Upper lobe of right lung (tissue), 1 donor: Measurements from ENCODE around the gene C17orf67. TPM values are rescaled to one million over a fixed set of nuclear protein-coding genes. Genes with fewer than 3 reads are reported as not detected.

Experiments
- ATAC-seq: fragments of 200-7000 bp; cut with Tn5 transposase; one replicate; pipeline ENCODE4 v1.9.1; 2020; ENCODE audit warnings: mild to moderate bottlenecking, moderate library complexity
- DNase-seq: peaks from one replicate; pipeline ENCODE4 v3.0.0-alpha.2; 2020
- H3K27ac ChIP-seq: fragments of 200-600 bp; one replicate; pipeline ENCODE4 v1.8.0; 2022
- H3K27me3 ChIP-seq: fragments of 200-600 bp; one replicate; pipeline ENCODE4 v1.8.0; 2022; ENCODE audit warnings: mild to moderate bottlenecking
- H3K36me3 ChIP-seq: fragments of 200-600 bp; one replicate; pipeline ENCODE4 v1.8.0; 2022
- H3K4me1 ChIP-seq: fragments of 200-600 bp; one replicate; pipeline ENCODE4 v1.8.0; 2022
- H3K4me3 ChIP-seq: fragments of 200-600 bp; one replicate; pipeline ENCODE4 v1.8.0; 2022; ENCODE audit warnings: mild to moderate bottlenecking
- H3K9me3 ChIP-seq: fragments of 200-600 bp; one replicate; pipeline ENCODE4 v1.8.0; 2022
- CTCF ChIP-seq: fragments of 200-600 bp; IDR thresholded peaks from one replicate; pipeline ENCODE4 v1.8.0; 2022; ENCODE audit warnings: antibody characterized with exemption
- intact Hi-C: fragments of 100-400 bp; cut with DNase I; formaldehyde crosslinking; loops from one replicate; pipeline ENCODE4 v1.11.0; 2022
- total RNA-seq: library from RNA; stranded (reverse); fragmentation: NEBNext Ultra II Directional; extraction: Animal tissue kit (Norgen Biotek cat#: 25700); gene quantifications from one replicate; pipeline ENCODE4 v1.2.1, GENCODE V29; 2021
- donor health status: DM: no; HTN: yes; CAD: no; lungs with severe emphysema.

Gene C17orf67
- total RNA-seq, 1 donor from 2014 or later = 3.8 TPM

GRCh38 chr17:56863974-56864373, 30.3 kb upstream of the C17orf67 start:
- Histone ChIP-seq H3K4me1 (no peaks in the 10 kb centered on the region), H3K9me3 (no peaks in the 10 kb centered on the region), H3K36me3 (peaks cover 20% of the 10 kb centered on the region), H3K27ac (no peak overlapping the region), H3K4me3 (no peak overlapping the region), H3K27me3 (no peaks in the 10 kb centered on the region)
- DNase-seq (no peak), ATAC-seq (no peak)
- TF ChIP-seq CTCF = no peak
- intact Hi-C loops = no loop called here

- Histone ChIP-seq H3K9me3 (no peaks in the 10 kb centered on the region), H3K4me3 (no peak overlapping the region), H3K36me3 (peaks cover 28% of the 10 kb centered on the region), H3K4me1 (no peaks in the 10 kb centered on the region), H3K27me3 (no peaks in the 10 kb centered on the region), H3K27ac (no peak overlapping the region)
- no peak for TF ChIP-seq CTCF
- intact Hi-C loops = no loop called here
- ATAC-seq (no peak), DNase-seq (no peak)
Measured at GRCh38 chr17:56861899-56862298, 28.2 kb upstream of the C17orf67 start.

DNA sequence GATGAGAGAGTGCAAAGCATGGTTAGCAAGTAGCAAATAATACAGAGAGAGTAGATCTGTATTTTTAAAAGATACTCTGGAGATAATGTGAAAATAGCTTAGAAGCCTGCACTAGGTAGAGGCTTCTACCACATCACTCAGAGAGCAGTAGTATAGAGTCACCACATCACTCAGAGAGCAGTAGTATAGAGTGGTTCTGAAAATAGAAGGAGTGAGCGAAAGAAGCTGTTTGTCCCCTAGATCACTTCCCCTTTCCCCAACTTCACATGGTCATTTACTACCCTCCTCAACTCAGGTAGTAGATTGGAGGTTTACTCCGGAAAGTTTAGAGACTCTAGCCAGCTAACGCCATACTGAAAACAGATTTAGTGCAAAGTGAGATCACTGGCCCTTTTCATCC, 17.3 kb upstream of the C17orf67 start:
- intact Hi-C loops = no loop called here
- Histone ChIP-seq H3K36me3 (peaks cover 6% of the 10 kb centered on the region), H3K4me1 (no peaks in the 10 kb centered on the region), H3K9me3 (no peaks in the 10 kb centered on the region), H3K27ac (no peak overlapping the region), H3K27me3 (no peaks in the 10 kb centered on the region), H3K4me3 (no peak overlapping the region)
- DNase-seq (no peak), ATAC-seq (no peak)
- TF ChIP-seq CTCF = no peak

GRCh38 chr17:56850591-56850990, 16.9 kb upstream of the C17orf67 start:
- Histone ChIP-seq H3K27ac (no peak overlapping the region), H3K27me3 (no peaks in the 10 kb centered on the region), H3K9me3 (no peaks in the 10 kb centered on the region), H3K36me3 (peaks cover 6% of the 10 kb centered on the region), H3K4me3 (no peak overlapping the region), H3K4me1 (no peaks in the 10 kb centered on the region)
- no peak for DNase-seq
- no peak for TF ChIP-seq CTCF
- no peak for ATAC-seq
- intact Hi-C loops = no loop called here

DNA sequence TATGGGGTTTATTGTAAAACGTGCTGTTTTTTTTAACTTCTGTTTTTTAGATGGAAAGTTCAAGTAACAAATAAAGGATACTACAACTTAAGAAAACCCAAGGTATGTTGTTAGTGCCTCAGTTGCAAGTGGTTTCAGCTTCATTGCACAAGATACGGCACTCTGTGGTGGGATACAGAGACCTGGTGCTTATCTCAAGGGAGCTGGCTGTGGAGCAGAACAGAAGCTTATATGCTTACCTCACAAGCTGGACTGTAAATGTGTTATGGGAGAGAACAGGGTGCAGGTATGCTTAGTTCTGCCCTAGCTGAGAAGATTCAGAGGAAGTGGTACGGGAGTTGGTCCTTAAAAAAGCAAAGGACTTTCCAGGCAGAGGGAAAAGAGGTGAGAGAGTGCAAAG, 15.4 kb upstream of the C17orf67 start:
- no peak for DNase-seq
- Histone ChIP-seq H3K4me3 (no peak overlapping the region), H3K4me1 (no peaks in the 10 kb centered on the region), H3K36me3 (peaks cover 6% of the 10 kb centered on the region), H3K9me3 (no peaks in the 10 kb centered on the region), H3K27ac (no peak overlapping the region), H3K27me3 (no peaks in the 10 kb centered on the region)
- ATAC-seq = no peak
- no peak for TF ChIP-seq CTCF
- intact Hi-C loops = no loop called here

DNA sequence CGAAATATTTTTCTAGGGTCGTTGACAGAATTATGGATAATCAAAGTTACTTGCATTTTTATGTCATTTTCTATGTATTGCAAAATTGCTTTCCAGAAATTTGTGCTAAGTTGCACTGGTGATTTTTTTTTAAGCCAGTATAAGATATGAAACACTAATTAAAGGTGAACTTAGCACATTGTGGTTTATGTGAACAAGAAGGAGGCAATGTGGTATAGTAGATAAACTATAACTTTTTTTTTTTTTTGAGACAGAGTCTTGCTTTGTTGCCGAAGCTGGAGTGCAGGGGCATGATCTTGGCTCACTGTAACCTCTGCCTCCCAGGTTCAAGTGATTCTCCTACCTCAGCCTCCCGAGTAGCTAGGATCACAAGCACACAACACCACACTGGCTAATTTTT, 13.4 kb upstream of the C17orf67 start:
- no peak for ATAC-seq
- Histone ChIP-seq H3K27me3 (no peaks in the 10 kb centered on the region), H3K27ac (no peak overlapping the region), H3K9me3 (no peaks in the 10 kb centered on the region), H3K36me3 (peaks cover 6% of the 10 kb centered on the region), H3K4me3 (no peak overlapping the region), H3K4me1 (peaks cover 6% of the 10 kb centered on the region)
- no peak for TF ChIP-seq CTCF
- DNase-seq = no peak
- intact Hi-C loops = no loop called here
